AG08395 (cell line): Measurements from ENCODE around the gene PPP5C.
"Not testable (repeated sequence)": the region's sequence is repeated elsewhere in the genome, so short reads cannot be mapped to it uniquely, and the experiment has no call there.

Source experiments
- DNase-seq: peaks from one replicate; pipeline ENCODE4 v3.0.0; 2012; ENCODE audit warnings: mixed read lengths, low spot score

Gene PPP5C

GRCh38 chr19:46366620-46367292 is 19.9 kb downstream of the PPP5C start:
- DNase-seq = no peak

GRCh38 chr19:46367426-46367825 is 20.5 kb downstream of the PPP5C start:
- no peak for DNase-seq

- DNase-seq = no peak
Observed at GRCh38 chr19:46368116-46368515, 21.2 kb downstream of the PPP5C start.

GRCh38 chr19:46369817-46370216 is 22.9 kb downstream of the PPP5C start:
- DNase-seq = no peak

GRCh38 chr19:46371371-46371901 is 24.5 kb downstream of the PPP5C start:
- peak; percentile 31 for DNase-seq

- DNase-seq = peak; percentile 63
Observed at GRCh38 chr19:46372901-46373490, 26.1 kb downstream of the PPP5C start.

- peak; percentile 61 for DNase-seq
Observed at GRCh38 chr19:46373491-46374359, 26.8 kb downstream of the PPP5C start.

GRCh38 chr19:46374536-46375475 is 27.9 kb downstream of the PPP5C start:
- DNase-seq = no peak

GRCh38 chr19:46375476-46376067 is 28.7 kb downstream of the PPP5C start:
- DNase-seq = not testable (repeated sequence)

GRCh38 chr19:46376241-46377153 is 29.6 kb downstream of the PPP5C start:
- no peak for DNase-seq

GRCh38 chr19:46378268-46378667 is 31.4 kb downstream of the PPP5C start:
- DNase-seq = peak; percentile 78

GRCh38 chr19:46380690-46381089 is 33.8 kb downstream of the PPP5C start:
- no peak for DNase-seq

- DNase-seq = no peak
Observed at GRCh38 chr19:46381346-46381745, 34.5 kb downstream of the PPP5C start.

- DNase-seq = no peak
Observed at GRCh38 chr19:46381756-46382345, 35.0 kb downstream of the PPP5C start.

GRCh38 chr19:46383171-46383815 is 36.4 kb downstream of the PPP5C start:
- no peak for DNase-seq

GRCh38 chr19:46383846-46384245 is 37.0 kb downstream of the PPP5C start:
- DNase-seq = no peak

GRCh38 chr19:46384396-46384795 is 37.5 kb downstream of the PPP5C start:
- DNase-seq = no peak

- no peak for DNase-seq
Observed at GRCh38 chr19:46385636-46386035, 38.7 kb downstream of the PPP5C start.

GRCh38 chr19:46386151-46386550 is 39.3 kb downstream of the PPP5C start:
- no peak for DNase-seq
